ENCODE results near the gene PANK1. TPM values are rescaled to one million over a fixed set of nuclear protein-coding genes. Genes with fewer than 3 reads are reported as not detected.

PANK1 gene
- total and polyA plus RNA-seq, 12 donors = 4.0 to 20.9 (median 16.2) TPM

- 78 to 81% methylated on average over 6 of the region's 6 CpGs for WGBS, 2 donors
Measured at GRCh38 chr10:89653410-89653869, 8.4 kb upstream of the PANK1 start.

GRCh38 chr10:89652806-89653370 lies 7.8 kb upstream of the PANK1 start:
- no peak for DNase-seq
- Histone ChIP-seq H3K36me3 (no peaks in the 10 kb centered on the region), H3K4me3 (no peak overlapping the region), H3K4me1 (no peaks in the 10 kb centered on the region), H3K27me3 (no peaks in the 10 kb centered on the region), H3K27ac (no peak overlapping the region), H3K9me3 (peaks cover 0 to 10% (median 0%) of the 10 kb centered on the region in 11 donors)
- TF ChIP-seq CTCF (IDR thresholded peaks at IDR 0.05) = no peak
- intact Hi-C loops (cut with DNase I) = no loop called here
- ATAC-seq = no peak
- WGBS, 2 donors = 96% methylated on average over 3 of the region's 3 CpGs

More at GRCh38 chr10:89653410-89653869, 8.4 kb upstream of the PANK1 start:
- no peak overlapping the region for H3K27ac ChIP-seq
- no peak for TF ChIP-seq CTCF (IDR thresholded peaks at IDR 0.05)
- H3K36me3 ChIP-seq = no peaks in the 10 kb centered on the region
- no peak for DNase-seq
- no peaks in the 10 kb centered on the region for H3K4me1 ChIP-seq
- no peaks in the 10 kb centered on the region for H3K27me3 ChIP-seq
- H3K4me3 ChIP-seq = no peak overlapping the region
- ATAC-seq = no peak
- intact Hi-C loops (cut with DNase I) = no loop called here
- H3K9me3 ChIP-seq = peaks cover 0 to 10% (median 0%) of the 10 kb centered on the region in 11 donors

- DNase-seq (no peak), ATAC-seq (no peak)
- intact Hi-C loops (cut with DNase I) = no loop called here
- no peak overlapping the region for H3K4me3 ChIP-seq
- H3K27ac ChIP-seq = no peak overlapping the region
- H3K27me3 ChIP-seq = no peaks in the 10 kb centered on the region
- H3K36me3 ChIP-seq = no peaks in the 10 kb centered on the region
- H3K4me1 ChIP-seq = no peaks in the 10 kb centered on the region
- peaks cover 0 to 10% (median 0%) of the 10 kb centered on the region in 11 donors for H3K9me3 ChIP-seq
- WGBS, 2 donors = 73 to 76% methylated on average over 3 of the region's 3 CpGs
- no peak for TF ChIP-seq CTCF (IDR thresholded peaks at IDR 0.05)
Measured at GRCh38 chr10:89651916-89652573, 7.0 kb upstream of the PANK1 start.

- ATAC-seq (no peak), DNase-seq (no peak)
- H3K36me3 ChIP-seq = no peaks in the 10 kb centered on the region
- whole genome bisulfite sequencing, 2 donors = 66 to 74% methylated on average over 5 of the region's 5 CpGs
- H3K27me3 ChIP-seq = no peaks in the 10 kb centered on the region
- H3K4me1 ChIP-seq = peaks cover 0 to 3% (median under 1%) of the 10 kb centered on the region in 9 donors
- no peak overlapping the region for H3K4me3 ChIP-seq
- TF ChIP-seq CTCF (IDR thresholded peaks at IDR 0.05) = no peak
- intact Hi-C loops (cut with DNase I) = no loop called here
- no peak overlapping the region for H3K27ac ChIP-seq
- peaks cover 0 to 10% (median 0%) of the 10 kb centered on the region in 11 donors for H3K9me3 ChIP-seq
Measured at GRCh38 chr10:89651205-89651915, 6.3 kb upstream of the PANK1 start.
